T-helper 1 cell treated with Interleukin-12 subunit alpha and Interleukin-12 subunit beta and Interleukin-4 antibody, amounts not matched to agents 30 ng/mL and 1 ng/mL, for 36 hours (primary cell): ENCODE measurements around the gene SLC23A1. TPM values are rescaled to one million over a fixed set of nuclear protein-coding genes. Genes with fewer than 3 reads are reported as not detected.
"Not testable (repeated sequence)": the region's sequence is repeated elsewhere in the genome, so short reads cannot be mapped to it uniquely, and the experiment has no call there.

Experiments
- intact Hi-C: fragments of 100-400 bp; cut with micrococcal nuclease; formaldehyde crosslinking; loops from one replicate; pipeline ENCODE4 v1.15.1; 2024
- total RNA-seq: library from RNA; stranded (reverse); gene quantifications from 2 replicates; pipeline ENCODE4 v1.2.3, GENCODE V29; 2022

Gene SLC23A1
- total RNA-seq, 1 donor from 2014 or later: 5.9 TPM

- intact Hi-C loops: no loop called here
Measured at GRCh38 chr5:139377226-139377625, 5.9 kb downstream of the SLC23A1 start.

- intact Hi-C loops: no loop called here
Measured at GRCh38 chr5:139376364-139376763, 6.7 kb downstream of the SLC23A1 start.

- intact Hi-C loops: no loop called here
Measured at GRCh38 chr5:139374909-139375308, 8.2 kb downstream of the SLC23A1 start.

GRCh38 chr5:139371482-139372435 is 11.3 kb downstream of the SLC23A1 start:
- intact Hi-C loops: no loop called here

- intact Hi-C loops: no loop called here
Measured at GRCh38 chr5:139369181-139369580, 13.9 kb downstream of the SLC23A1 start.

GRCh38 chr5:139368613-139369012 is 14.5 kb downstream of the SLC23A1 start:
- intact Hi-C loops: no loop called here

GRCh38 chr5:139364466-139364865 is 18.6 kb downstream of the SLC23A1 start:
- intact Hi-C loops: no loop called here

GRCh38 chr5:139363937-139364336 is 19.2 kb downstream of the SLC23A1 start:
- intact Hi-C loops: loop anchor here (2.0 kb wide), 1 partner anchor 29 kb away; no protein-coding TSS in a partner anchor

GRCh38 chr5:139361835-139362429 is 21.2 kb downstream of the SLC23A1 start:
- intact Hi-C loops: loop anchor here (2.0 kb wide), 1 partner anchor 31 kb away; no protein-coding TSS in a partner anchor

- intact Hi-C loops: no loop called here
Measured at GRCh38 chr5:139360384-139360783, 22.7 kb downstream of the SLC23A1 start.

- intact Hi-C loops: no loop called here
Measured at GRCh38 chr5:139358064-139358463, 25.0 kb downstream of the SLC23A1 start.

- intact Hi-C loops: not testable (repeated sequence)
Measured at GRCh38 chr5:139355900-139356299, 27.2 kb downstream of the SLC23A1 start.

GRCh38 chr5:139354186-139354585 is 28.9 kb downstream of the SLC23A1 start:
- intact Hi-C loops: no loop called here

- intact Hi-C loops: loop anchor here (10.0 kb wide), 1 partner anchor 1013 kb away; the partner anchor contains the start of genes CDC25C and FAM53C
Measured at GRCh38 chr5:139347863-139348262, 35.2 kb downstream of the SLC23A1 start.

GRCh38 chr5:139345442-139345841 is 37.7 kb downstream of the SLC23A1 start:
- intact Hi-C loops: loop anchor here (10.0 kb wide), 1 partner anchor 1011 kb away; the partner anchor contains the start of genes CDC25C and FAM53C

- intact Hi-C loops: loop anchor here (5.0 to 10.0 kb wide), 2 partner anchors 1009 to 1218 kb away; partner anchors contain the start of genes APBB3, CDC25C, FAM53C and SLC35A4
Measured at GRCh38 chr5:139344177-139344576, 38.9 kb downstream of the SLC23A1 start.

GRCh38 chr5:139343476-139343875 is 39.6 kb downstream of the SLC23A1 start:
- intact Hi-C loops: loop anchor here (2.0 to 10.0 kb wide), 4 partner anchors 169 to 1219 kb away; partner anchors contain the start of genes APBB3, CDC25C, FAM53C and SLC35A4

GRCh38 chr5:139342423-139342723 is 40.7 kb downstream of the SLC23A1 start:
- intact Hi-C loops: loop anchor here (1.0 to 10.0 kb wide), 9 partner anchors 43 to 1220 kb away; partner anchors contain the start of genes APBB3, CDC25C, DNAJC18 and FAM53C

GRCh38 chr5:139341689-139342422 is 41.2 kb downstream of the SLC23A1 start, which contains the start of gene PAIP2:
TSS of gene PAIP2 (plus strand) at chr5:139341854. CDS start at chr5:139363785, 21,931 bp downstream.
- intact Hi-C loops: loop anchor here (1.0 to 10.0 kb wide), 18 partner anchors 43 to 1220 kb away; partner anchors contain the start of genes APBB3, BRD8, CDC25C and DNAJC18

GRCh38 chr5:139341187-139341688 is 41.9 kb downstream of the SLC23A1 start:
- intact Hi-C loops: loop anchor here (1.0 to 10.0 kb wide), 11 partner anchors 48 to 1221 kb away; partner anchors contain the start of genes APBB3, BRD8, CDC25C and ETF1
